GM19468 (cell line): ENCODE measurements around the gene RAPGEF5.

Source experiments
- ATAC-seq: cut with Tn5 transposase; IDR thresholded peaks from one replicate; pipeline ENCODE4 v1.9.1; 2021; ENCODE audit warnings: mild to moderate bottlenecking, moderate library complexity, moderate number of reproducible peaks; ENCODE audit not compliant: unreplicated experiment; ENCODE audit errors: extremely low read depth

The RAPGEF5 gene

GRCh38 chr7:22140578-22140977 lies 216.4 kb downstream of the RAPGEF5 start:
- ATAC-seq: no peak

DNA sequence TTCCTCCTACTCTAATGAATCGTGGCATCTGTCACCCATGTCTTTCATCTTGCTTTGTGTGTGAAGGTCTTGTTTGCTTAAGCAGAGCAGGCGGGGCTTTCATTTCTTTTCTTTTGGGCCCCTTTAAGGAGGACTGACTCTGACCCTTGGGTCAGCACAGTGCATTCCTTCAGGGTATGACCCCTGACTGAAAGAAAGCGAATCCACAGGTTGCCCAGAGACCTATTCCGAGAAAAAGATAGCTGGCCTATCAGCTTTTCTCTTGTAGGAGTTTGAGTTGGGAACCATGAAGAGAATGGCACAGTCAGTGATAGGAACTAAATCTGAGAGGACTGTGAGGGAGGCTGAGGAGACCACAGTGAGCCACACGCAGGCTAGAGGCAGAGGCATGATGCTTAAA lies 218.1 kb downstream of the RAPGEF5 start:
- no peak for ATAC-seq

DNA sequence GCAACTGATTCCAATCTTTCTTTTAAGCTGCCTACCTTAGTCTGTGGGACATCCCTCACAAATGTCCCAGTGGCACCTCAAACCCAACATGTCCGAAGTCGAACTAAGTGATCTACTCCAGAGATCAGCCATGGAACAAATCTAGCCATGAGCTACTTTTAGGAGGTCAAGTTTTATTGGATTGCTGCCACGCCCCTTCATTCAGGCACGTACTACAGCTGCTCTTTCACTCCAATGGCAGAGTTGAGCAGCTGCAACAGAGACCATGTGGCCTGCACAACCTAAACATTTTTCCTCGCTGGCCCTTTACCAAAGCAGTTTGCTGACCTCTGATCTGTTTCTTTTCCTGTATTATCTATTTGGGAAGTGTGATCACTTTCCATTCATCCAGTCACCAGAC lies 218.8 kb downstream of the RAPGEF5 start:
- ATAC-seq: no peak

GRCh38 chr7:22137466-22137865 lies 219.5 kb downstream of the RAPGEF5 start:
- ATAC-seq: no peak

GRCh38 chr7:22137026-22137425 lies 219.9 kb downstream of the RAPGEF5 start:
- ATAC-seq: no peak

DNA sequence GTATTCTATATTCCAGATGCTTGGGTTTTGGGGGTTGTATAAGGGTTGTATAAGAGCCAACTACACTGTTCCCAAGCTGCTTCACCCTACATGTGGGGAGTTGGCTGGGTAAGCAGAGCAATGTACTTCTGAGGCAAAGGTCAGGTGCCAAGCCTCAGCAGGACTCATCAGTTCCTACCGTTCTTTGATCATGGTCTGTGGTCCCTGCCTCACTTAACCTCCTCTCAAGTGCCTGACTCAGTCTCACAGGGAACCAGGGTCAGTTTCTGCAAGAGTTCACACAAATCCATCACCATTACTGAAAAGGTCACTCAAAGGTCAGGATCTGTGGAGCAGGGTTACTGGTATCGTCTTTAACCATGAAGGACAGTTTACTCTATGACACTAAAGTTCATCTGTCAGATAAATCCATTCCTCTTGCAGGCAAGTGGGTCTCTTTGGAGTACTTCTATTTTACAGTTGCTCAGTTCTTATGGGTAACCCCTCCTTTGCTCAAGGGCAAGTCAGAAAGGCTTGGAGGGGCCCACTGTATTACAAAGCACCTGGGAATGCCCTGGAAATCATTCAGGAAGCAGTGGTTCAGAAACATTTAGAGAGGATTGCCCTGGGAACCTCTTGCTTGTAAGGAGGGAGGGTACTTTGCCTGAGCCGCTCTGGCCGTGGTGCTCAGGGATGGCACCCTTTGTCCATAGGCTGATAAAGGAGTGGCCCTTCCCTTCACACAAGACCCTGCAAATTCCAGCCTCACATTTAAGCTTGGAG lies 227.0 kb downstream of the RAPGEF5 start:
- no peak for ATAC-seq

DNA sequence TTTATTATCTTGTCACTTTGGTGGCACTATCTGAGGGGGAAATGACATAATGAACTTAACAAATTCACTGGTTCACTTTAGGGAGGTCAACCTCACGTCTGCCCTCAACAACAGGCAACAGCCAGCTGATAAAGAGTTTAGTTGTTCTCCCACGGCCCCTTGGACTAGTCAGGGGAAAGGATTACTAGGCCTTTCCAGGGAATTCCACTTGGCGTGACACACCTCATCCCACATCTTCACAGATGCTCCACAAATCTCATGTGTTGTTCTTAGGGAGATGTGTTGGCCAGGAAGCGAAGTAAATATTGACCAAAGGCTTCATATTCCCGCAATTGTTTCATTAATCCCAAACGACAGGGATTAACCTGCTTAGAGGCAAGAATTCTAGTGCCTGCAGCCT lies 227.8 kb downstream of the RAPGEF5 start:
- ATAC-seq: no peak

DNA sequence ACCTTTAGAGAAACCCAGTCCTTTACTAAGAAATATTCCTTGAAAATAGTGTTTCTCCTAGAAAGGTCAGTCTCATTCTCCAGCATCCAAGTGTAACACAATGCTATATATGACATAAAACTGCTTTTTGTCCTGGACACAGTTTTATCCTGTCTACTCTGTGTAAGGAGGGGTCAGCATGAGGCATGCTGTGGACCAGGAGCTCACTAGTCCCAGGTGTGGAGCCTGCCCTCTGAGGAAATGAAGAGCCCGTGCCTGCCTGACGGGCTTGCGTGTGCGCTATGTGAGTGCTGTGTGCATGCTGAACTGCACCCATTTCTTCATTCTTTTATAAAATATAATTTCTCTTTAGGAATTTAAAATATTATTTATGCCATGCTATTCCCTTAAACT lies 228.4 kb downstream of the RAPGEF5 start:
- no peak for ATAC-seq

DNA sequence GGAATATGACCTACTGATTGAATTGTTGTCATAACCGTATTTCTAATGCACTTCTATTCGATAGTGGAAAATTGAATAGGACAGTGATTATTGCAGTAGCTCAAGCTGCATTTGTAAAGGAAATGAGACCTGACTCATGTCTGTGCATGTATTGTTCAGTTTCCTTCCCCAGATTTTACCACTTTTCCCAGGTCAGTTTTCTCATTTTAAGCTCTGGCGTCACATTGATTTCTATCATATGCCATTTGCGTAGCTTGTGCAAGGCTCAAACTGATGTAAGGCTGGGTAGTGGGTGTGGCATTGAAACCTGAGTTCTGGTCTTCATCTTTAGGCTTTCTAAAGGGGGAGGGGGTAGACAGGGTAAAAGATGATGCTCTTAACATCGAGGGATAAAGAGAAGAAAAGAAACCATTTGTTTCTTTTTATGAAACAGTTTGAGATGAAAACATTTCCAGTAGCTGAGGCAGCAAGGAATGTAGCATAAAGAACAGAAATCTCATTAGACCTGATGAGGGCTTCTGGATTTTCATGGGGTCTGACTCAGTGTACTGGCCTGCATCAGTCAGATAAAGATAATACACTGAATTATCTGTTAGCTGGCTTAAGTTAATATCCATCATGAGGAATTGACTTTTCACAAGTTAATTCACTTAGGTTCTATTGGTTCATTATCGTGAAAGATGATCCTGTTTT lies 229.0 kb downstream of the RAPGEF5 start:
- ATAC-seq: no peak

DNA sequence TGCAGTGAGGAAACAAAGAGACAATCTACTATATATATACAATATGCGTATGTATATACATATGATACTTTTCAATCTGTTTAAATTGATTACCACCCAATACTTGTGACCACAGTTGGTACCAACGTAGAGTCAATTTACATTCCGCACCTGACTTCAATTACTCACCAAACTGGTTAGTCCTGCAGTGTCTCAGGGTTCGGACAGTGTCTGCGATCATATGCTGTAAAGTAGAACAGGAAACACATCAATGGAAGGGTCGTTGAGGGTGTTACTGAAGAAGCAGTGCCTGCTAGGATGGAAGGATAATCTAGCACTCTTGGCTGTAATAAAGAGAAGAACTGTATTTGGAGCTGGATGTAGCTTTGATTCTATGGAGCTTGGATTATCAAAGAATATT lies 231.5 kb downstream of the RAPGEF5 start:
- no peak for ATAC-seq

DNA sequence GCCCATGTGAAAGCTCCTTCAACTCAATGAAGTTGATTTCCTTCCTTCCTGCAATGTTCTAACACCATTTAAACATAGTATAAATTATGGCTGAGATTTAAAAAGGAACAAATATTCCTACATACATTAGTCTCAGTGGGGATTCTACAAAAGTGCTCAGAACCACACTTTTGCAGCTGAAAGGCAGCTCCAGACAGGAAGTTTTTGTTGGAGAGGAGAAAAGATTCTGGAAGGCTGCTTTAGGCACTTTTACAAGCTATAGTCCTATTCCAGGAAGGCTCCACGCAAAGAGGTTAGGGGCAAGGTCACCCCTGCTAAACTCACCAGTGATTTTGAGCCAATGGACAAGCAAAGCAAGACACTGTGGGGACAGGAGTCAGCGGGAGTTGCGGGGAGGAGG lies 232.0 kb downstream of the RAPGEF5 start:
- no peak for ATAC-seq

DNA sequence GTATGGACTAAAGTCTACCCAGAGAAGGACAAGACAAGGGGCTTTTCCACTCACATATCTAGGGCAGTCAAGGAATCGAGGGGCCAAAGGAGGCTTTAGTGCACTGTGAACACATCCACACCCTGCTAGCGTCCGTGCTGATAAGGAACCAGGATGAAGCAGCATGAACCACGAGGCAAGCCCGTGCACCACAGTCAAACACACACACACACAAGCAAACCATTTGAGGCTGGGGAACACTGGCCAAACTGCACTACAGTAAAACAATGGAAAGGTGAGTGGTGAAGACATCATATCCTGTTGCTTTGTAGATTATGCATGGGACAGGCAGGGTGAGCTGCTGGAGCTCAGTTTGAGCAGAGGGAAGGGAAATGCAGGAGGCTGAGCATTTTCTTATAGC lies 233.8 kb downstream of the RAPGEF5 start:
- ATAC-seq: no peak

- ATAC-seq: no peak
Measured at GRCh38 chr7:22121702-22122474, 235.1 kb downstream of the RAPGEF5 start.

DNA sequence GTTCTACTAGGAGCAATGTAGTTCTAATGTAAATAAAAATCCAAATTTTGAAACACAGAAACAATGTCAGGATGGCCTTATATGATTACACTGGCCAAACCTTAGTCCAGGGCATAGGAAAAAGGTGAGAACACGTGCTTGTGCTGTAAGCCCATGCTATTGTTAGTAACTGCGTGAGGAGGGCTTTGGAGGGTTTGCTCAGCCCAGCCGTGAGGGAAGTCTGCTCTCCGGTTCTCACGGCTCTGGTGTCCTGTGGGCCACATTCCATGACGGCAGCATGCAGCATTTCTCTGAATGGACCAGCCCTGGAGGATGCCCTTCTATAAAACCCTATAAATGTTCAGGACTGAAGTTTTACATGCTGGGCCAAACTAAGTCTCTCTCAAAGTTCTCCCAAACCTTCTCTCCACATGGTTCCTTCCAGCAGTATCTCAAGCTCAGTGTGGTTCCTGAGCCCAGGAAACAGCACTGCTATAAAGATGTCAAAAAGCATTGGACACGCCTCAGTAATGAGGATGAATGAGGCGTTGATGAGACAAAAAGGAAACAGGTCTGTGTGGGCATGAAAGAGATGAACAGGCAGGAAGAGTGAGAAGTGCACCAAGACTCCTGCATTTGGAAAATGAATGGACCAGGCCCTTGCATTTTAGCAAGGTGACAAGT lies 236.4 kb downstream of the RAPGEF5 start:
- ATAC-seq: no peak

GRCh38 chr7:22117222-22117621 lies 239.7 kb downstream of the RAPGEF5 start:
- no peak for ATAC-seq

- no peak for ATAC-seq
Measured at GRCh38 chr7:22116451-22117030, 240.4 kb downstream of the RAPGEF5 start.

DNA sequence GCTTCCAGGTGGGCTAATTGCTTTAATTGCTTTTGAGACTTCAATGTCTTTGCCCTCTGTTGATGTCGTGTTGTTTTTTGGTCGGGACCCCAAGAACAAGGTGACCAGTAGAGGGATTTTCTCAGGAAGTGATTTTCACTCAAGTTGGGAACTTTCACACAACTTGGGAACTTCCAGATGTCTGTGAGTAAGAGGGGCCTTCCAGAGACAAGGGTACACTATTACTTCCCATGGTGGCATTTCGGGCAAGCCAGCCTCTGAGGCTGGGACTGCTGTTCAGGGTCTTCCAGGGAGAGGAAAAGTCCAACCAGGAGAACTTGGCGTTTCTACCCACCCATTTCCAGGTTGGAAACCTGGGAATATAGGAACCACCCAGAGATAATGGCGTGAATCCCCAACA lies 241.3 kb downstream of the RAPGEF5 start:
- no peak for ATAC-seq

DNA sequence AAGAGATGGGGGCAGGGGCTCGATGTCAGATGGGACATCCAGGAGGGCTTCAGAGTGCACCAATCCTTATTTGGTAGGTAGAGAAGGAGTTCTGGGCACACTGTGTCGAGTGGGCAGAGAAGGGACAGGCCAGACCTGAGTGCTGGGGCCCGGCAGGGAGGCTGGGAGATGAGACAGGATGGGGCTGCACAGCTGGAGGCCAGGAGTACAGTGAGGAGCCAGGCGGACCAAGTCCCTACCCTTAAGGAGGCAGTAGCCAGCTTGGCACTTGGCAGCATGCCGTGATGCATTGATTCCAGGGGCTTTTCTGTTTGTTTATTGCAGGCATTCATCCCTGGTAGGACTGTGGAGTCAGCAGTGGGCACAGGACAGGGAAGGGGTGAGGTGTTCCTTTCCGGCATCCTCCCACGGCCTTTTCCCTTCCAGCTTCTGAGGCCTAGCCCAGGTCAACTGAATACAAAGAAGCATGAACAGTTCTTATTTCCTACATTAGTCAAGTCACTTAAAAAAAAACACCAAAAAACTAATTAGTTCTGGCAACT lies 242.4 kb downstream of the RAPGEF5 start:
- no peak for ATAC-seq

- ATAC-seq: no peak
Measured at GRCh38 chr7:22113041-22113440, 243.9 kb downstream of the RAPGEF5 start.

- no peak for ATAC-seq
Measured at GRCh38 chr7:22111661-22112060, 245.3 kb downstream of the RAPGEF5 start.
